ENCODE data around the gene FHAD1.
"Not testable (repeated sequence)": the region's sequence is repeated elsewhere in the genome, so short reads cannot be mapped to it uniquely, and the experiment has no call there.

Gene FHAD1

GRCh38 chr1:15426492-15427279 is 179.7 kb downstream of the FHAD1 start:
- ATAC-seq: peak; percentile 62
- no peak for TF ChIP-seq ZNF565 (CRISPR knock-in tag; conservative IDR thresholded peaks at IDR 0.05; ENCODE audit: low read depth)
- no peak for TF ChIP-seq TSHZ2 (CRISPR knock-in tag; IDR thresholded peaks at IDR 0.05)
- no peak for TF ChIP-seq ZNF8 (CRISPR knock-in tag; IDR thresholded peaks at IDR 0.05)
- TF ChIP-seq CREB5 (CRISPR knock-in tag; IDR thresholded peaks at IDR 0.05; ENCODE audit: low read depth): no peak
- TF ChIP-seq ZFP3 (CRISPR knock-in tag; IDR thresholded peaks at IDR 0.05): no peak

- peak; percentile 5; the same call in 1 of the 3 replicates for ATAC-seq
- TF ChIP-seq CSDC2 (CRISPR knock-in tag; IDR thresholded peaks at IDR 0.05): no peak
- TF ChIP-seq PATZ1 (CRISPR knock-in tag; IDR thresholded peaks at IDR 0.05; ENCODE audit: borderline replicate concordance): no peak
- TF ChIP-seq ISL1 (CRISPR knock-in tag; IDR thresholded peaks at IDR 0.05): no peak
- TF ChIP-seq CREB5 (CRISPR knock-in tag; IDR thresholded peaks at IDR 0.05; ENCODE audit: low read depth): no peak
- TF ChIP-seq CSRNP3 (CRISPR knock-in tag; IDR thresholded peaks at IDR 0.05): no peak
- TF ChIP-seq ZFP30 (CRISPR knock-in tag; IDR thresholded peaks at IDR 0.05): no peak
- no peak for TF ChIP-seq TOX (CRISPR knock-in tag; IDR thresholded peaks at IDR 0.05; ENCODE audit: borderline replicate concordance)
- no peak for TF ChIP-seq PPARA (CRISPR knock-in tag; IDR thresholded peaks at IDR 0.05; ENCODE audit: borderline replicate concordance)
- no peak for TF ChIP-seq TCF4 (CRISPR knock-in tag; IDR thresholded peaks at IDR 0.05; ENCODE audit: borderline replicate concordance)
- no peak for TF ChIP-seq ZNF70 (CRISPR knock-in tag; IDR thresholded peaks at IDR 0.05)
- no peak for TF ChIP-seq ZNF8 (CRISPR knock-in tag; IDR thresholded peaks at IDR 0.05)
- TF ChIP-seq ZNF565 (CRISPR knock-in tag; conservative IDR thresholded peaks at IDR 0.05; ENCODE audit: low read depth): no peak
- no peak for TF ChIP-seq GLIS3 (CRISPR knock-in tag; IDR thresholded peaks at IDR 0.05)
- TF ChIP-seq ZC3H10 (CRISPR knock-in tag; IDR thresholded peaks at IDR 0.05): no peak
- no peak for TF ChIP-seq OSR1 (CRISPR knock-in tag; IDR thresholded peaks at IDR 0.05)
- TF ChIP-seq ZFP3 (CRISPR knock-in tag; IDR thresholded peaks at IDR 0.05): no peak
These were observed 180.2 kb downstream of the FHAD1 start for GRCh38 chr1:15427280-15427666.

GRCh38 chr1:15428252-15428651 is 181.2 kb downstream of the FHAD1 start:
- ATAC-seq: not testable (repeated sequence)

GRCh38 chr1:15428815-15429435 is 181.9 kb downstream of the FHAD1 start:
- ATAC-seq: no peak
- TF ChIP-seq OSR1 (CRISPR knock-in tag; IDR thresholded peaks at IDR 0.05) (no peak), PPARA (CRISPR knock-in tag; IDR thresholded peaks at IDR 0.05; ENCODE audit: borderline replicate concordance) (no peak), ZNF8 (CRISPR knock-in tag; IDR thresholded peaks at IDR 0.05) (no peak), CSRNP3 (CRISPR knock-in tag; IDR thresholded peaks at IDR 0.05) (no peak), RARB (CRISPR knock-in tag; IDR thresholded peaks at IDR 0.05) (no peak), ISL1 (CRISPR knock-in tag; IDR thresholded peaks at IDR 0.05) (no peak), ARNTL (CRISPR knock-in tag; IDR thresholded peaks at IDR 0.05; ENCODE audit: borderline replicate concordance, low read depth) (no peak), ZFP3 (CRISPR knock-in tag; IDR thresholded peaks at IDR 0.05) (no peak), POU6F1 (CRISPR knock-in tag; IDR thresholded peaks at IDR 0.05; ENCODE audit: borderline replicate concordance, low read depth) (no peak)

Measured in SK-N-SH treated with all-trans-retinoic acid at 6 μM for 48 hours (cell line).